Ishikawa (cell line): ENCODE measurements around the gene C9orf85.

Experiments
- CEBPB ChIP-seq: IDR thresholded peaks from 2 replicates; pipeline ENCODE4 v1.6.1; 2012
- CREB1 ChIP-seq: IDR thresholded peaks from 2 replicates; pipeline ENCODE4 v1.6.1; 2012; ENCODE audit warnings: low read depth
- EGR1 ChIP-seq: IDR thresholded peaks from 2 replicates; pipeline ENCODE4 v1.6.1; 2012
- EP300 ChIP-seq: IDR thresholded peaks from 2 replicates; pipeline ENCODE4 v1.6.1; 2012; ENCODE audit warnings: borderline replicate concordance
- FOXM1 ChIP-seq: IDR thresholded peaks from 2 replicates; pipeline ENCODE4 v1.6.1; 2012; ENCODE audit warnings: low read depth, borderline replicate concordance
- MAX ChIP-seq: IDR thresholded peaks from 2 replicates; pipeline ENCODE4 v1.6.1; 2012
- NFIC ChIP-seq: IDR thresholded peaks from 2 replicates; pipeline ENCODE4 v1.6.1; 2012
- RAD21 ChIP-seq: IDR thresholded peaks from 2 replicates; pipeline ENCODE4 v1.6.1; 2012; ENCODE audit warnings: low read depth
- REST ChIP-seq: IDR thresholded peaks from 2 replicates; pipeline ENCODE4 v1.6.1; 2012; ENCODE audit warnings: low read depth, mild to moderate bottlenecking
- TAF1 ChIP-seq: IDR thresholded peaks from 2 replicates; pipeline ENCODE4 v1.6.1; 2012; ENCODE audit warnings: low read depth, mild to moderate bottlenecking
- TCF12 ChIP-seq: IDR thresholded peaks from 2 replicates; pipeline ENCODE4 v1.6.1; 2012; ENCODE audit warnings: low read depth
- TEAD4 ChIP-seq: IDR thresholded peaks from 2 replicates; pipeline ENCODE4 v1.6.1; 2012
- USF1 ChIP-seq: IDR thresholded peaks from 2 replicates; pipeline ENCODE4 v1.6.1; 2012
- YY1 ChIP-seq: IDR thresholded peaks from 2 replicates; pipeline ENCODE4 v1.6.1; 2012; ENCODE audit warnings: low read depth
- ZBTB7A ChIP-seq: IDR thresholded peaks from 2 replicates; pipeline ENCODE4 v1.6.1; 2012; ENCODE audit warnings: low read depth

Gene C9orf85

GRCh38 chr9:71891557-71892189, 19.8 kb upstream of the C9orf85 start:
- TF ChIP-seq EGR1 (no peak), TEAD4 (no peak), FOXM1 (no peak), YY1 (no peak)

GRCh38 chr9:71895117-71895516, 16.3 kb upstream of the C9orf85 start:
- TF ChIP-seq RAD21 (no peak), TCF12 (no peak), TEAD4 (no peak)

- TF ChIP-seq CREB1 (no peak), TEAD4 (no peak), NFIC (no peak), REST (no peak), USF1 (no peak), TAF1 (no peak), TCF12 (no peak), RAD21 (no peak), YY1 (no peak), FOXM1 (no peak)
Observed at GRCh38 chr9:71895955-71896354, 15.5 kb upstream of the C9orf85 start.

GRCh38 chr9:71896761-71897160, 14.7 kb upstream of the C9orf85 start:
- TF ChIP-seq CEBPB, result no peak
- TF ChIP-seq EGR1, result no peak
- TF ChIP-seq CREB1, result no peak
- TF ChIP-seq TCF12, result no peak
- TF ChIP-seq EP300, result no peak
- TF ChIP-seq FOXM1, result no peak
- no peak for TF ChIP-seq NFIC
- no peak for TF ChIP-seq YY1
- TF ChIP-seq RAD21, result no peak
- no peak for TF ChIP-seq USF1
- TF ChIP-seq TEAD4, result no peak

GRCh38 chr9:71897577-71897976, 13.9 kb upstream of the C9orf85 start:
- TF ChIP-seq TAF1 (no peak), CREB1 (no peak), CEBPB (no peak), NFIC (no peak), EGR1 (no peak), FOXM1 (no peak), ZBTB7A (no peak), TCF12 (no peak), REST (no peak)

GRCh38 chr9:71901695-71902597, 9.5 kb upstream of the C9orf85 start:
- TF ChIP-seq FOXM1, result no peak
- no peak for TF ChIP-seq CEBPB
- no peak for TF ChIP-seq EP300
- TF ChIP-seq TAF1, result no peak

GRCh38 chr9:71904076-71904475, 7.4 kb upstream of the C9orf85 start:
- TF ChIP-seq REST, result no peak
- no peak for TF ChIP-seq EGR1
- TF ChIP-seq MAX, result no peak
- no peak for TF ChIP-seq RAD21
- no peak for TF ChIP-seq USF1
- no peak for TF ChIP-seq YY1
